ENCODE results near the gene PUS7L. TPM values are rescaled to one million over a fixed set of nuclear protein-coding genes. Genes with fewer than 3 reads are reported as not detected.

Gene PUS7L
- total RNA-seq: 10 to 100 TPM; 15.2 to 23.6 TPM
- polyA plus RNA-seq (2013, experiment 1 of 2): 10.7 TPM
- polyA plus RNA-seq (2013, experiment 2 of 2): 15.3 TPM
- long read RNA-seq, experiment 1, partial matches to known transcripts: 1 of 8 reads
- long read RNA-seq, experiment 1, other reads (novel, unspliced or antisense): 7 of 8 reads
- long read RNA-seq, experiment 2, full-length matches to known transcripts: 12 of 25 reads
- long read RNA-seq, experiment 2, partial matches to known transcripts: 3 of 25 reads
- long read RNA-seq, experiment 2, other reads (novel, unspliced or antisense): 10 of 25 reads
- long read RNA-seq, experiment 3, full-length matches to known transcripts: 11 of 30 reads
- long read RNA-seq, experiment 3, partial matches to known transcripts: 18 of 30 reads
- long read RNA-seq, experiment 3, other reads (novel, unspliced or antisense): 1 of 30 reads
- long read RNA-seq, experiment 4, partial matches to known transcripts: 2 of 2 reads
- long read RNA-seq, experiment 4, other reads (novel, unspliced or antisense): 0 of 2 reads

DNA sequence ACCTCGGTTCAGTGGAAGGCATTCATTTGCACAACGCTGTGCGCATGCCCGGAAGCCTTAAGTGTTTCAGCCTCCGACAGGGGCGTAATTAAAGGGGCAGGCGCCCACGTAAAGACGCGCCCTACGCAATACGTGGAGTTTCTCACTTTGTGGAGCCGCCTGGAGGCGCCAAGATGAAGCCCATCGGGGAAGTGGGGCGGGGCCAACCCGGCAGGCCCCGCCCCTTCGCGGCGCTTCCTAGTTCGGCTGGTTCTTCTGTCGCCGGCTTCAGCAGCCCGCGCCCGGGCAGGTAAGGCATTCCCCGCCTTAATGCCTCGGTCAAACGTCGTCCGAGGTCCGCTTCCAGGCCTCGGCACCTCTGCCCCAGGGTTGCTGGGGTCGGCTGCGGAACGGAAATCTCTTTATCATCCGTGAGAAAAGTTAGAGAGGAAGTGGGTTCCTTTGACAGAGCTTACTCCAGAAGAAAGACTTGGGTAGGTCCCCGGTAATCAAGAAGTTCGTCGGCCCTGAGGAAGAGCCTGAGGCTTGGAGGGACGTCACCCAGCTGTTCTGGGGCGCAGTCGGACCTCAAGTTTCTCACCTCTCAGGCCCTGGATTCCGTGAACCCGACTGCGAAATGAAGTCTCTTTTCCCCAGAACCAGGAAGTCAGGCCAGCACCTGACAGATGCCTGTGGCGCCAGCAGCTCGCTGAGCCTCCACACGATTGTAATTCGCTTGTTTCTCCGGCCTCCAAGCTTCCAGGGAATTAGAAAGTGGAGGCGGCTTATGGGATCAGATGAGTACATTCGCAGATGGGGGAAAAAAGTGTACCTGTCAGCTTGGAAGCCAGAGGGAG lies at the start of gene PUS7L, which contains the start of gene IRAK4:
Gene PUS7L, minus strand, starts transcription at position 63 of the 836 bp plus-strand sequence. CDS start 3,545 bp downstream, outside the sequence.
Gene IRAK4, plus strand, starts transcription at position 224 of the 836 bp plus-strand sequence. CDS start 9,161 bp downstream, outside the sequence.
- TF ChIP-seq, protein P1, sequence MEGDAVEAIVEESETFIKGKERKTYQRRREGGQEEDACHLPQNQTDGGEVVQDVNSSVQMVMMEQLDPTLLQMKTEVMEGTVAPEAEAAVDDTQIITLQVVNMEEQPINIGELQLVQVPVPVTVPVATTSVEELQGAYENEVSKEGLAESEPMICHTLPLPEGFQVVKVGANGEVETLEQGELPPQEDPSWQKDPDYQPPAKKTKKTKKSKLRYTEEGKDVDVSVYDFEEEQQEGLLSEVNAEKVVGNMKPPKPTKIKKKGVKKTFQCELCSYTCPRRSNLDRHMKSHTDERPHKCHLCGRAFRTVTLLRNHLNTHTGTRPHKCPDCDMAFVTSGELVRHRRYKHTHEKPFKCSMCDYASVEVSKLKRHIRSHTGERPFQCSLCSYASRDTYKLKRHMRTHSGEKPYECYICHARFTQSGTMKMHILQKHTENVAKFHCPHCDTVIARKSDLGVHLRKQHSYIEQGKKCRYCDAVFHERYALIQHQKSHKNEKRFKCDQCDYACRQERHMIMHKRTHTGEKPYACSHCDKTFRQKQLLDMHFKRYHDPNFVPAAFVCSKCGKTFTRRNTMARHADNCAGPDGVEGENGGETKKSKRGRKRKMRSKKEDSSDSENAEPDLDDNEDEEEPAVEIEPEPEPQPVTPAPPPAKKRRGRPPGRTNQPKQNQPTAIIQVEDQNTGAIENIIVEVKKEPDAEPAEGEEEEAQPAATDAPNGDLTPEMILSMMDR (conservative IDR thresholded peaks at IDR 0.05): peak; percentile 55
- H3K9me3 ChIP-seq (ENCODE audit: control insufficient read depth, low read length): no peaks in the 10 kb centered on the region
- H3K36me3 ChIP-seq (ENCODE audit: control insufficient read depth, insufficient read depth, low read length): no peaks in the 10 kb centered on the region
- Mint-ChIP-seq H3K4me3 (peak within 1 kb of the TSS; percentile 81), H3K36me3 (ENCODE audit: low read depth) (peaks cover 12% of the 10 kb centered on the region), H3K9me3 (no peaks in the 10 kb centered on the region), H3K27ac (peak within 1 kb of the TSS; percentile 97), H3K27me3 (ENCODE audit: insufficient read depth) (no peaks in the 10 kb centered on the region), H3K4me1 (peaks cover 30% of the 10 kb centered on the region)
- WGBS, 2 experiments (ENCODE audit: insufficient coverage in 1 of 2, insufficient read length in 1 of 2): 19 to 34% methylated on average over 27 to 54 of the region's 54 CpGs
- H3K4me3 ChIP-seq (ENCODE audit: low read length): peak within 1 kb of the TSS; percentile 85
- H3K9ac ChIP-seq (ENCODE audit: extremely low read depth, low read length, poor library complexity, severe bottlenecking): peak within 1 kb of the TSS; percentile 71
- no peaks in the 10 kb centered on the region for H3K4me1 ChIP-seq (ENCODE audit: control insufficient read depth, insufficient read depth, low read length)
- H3K27ac ChIP-seq (ENCODE audit: low read depth, low read length): peak within 1 kb of the TSS; percentile 29
- no peaks in the 10 kb centered on the region for H3K27me3 ChIP-seq (ENCODE audit: control insufficient read depth, insufficient read depth, low read length, poor library complexity, severe bottlenecking)
- DNase-seq: peak; percentile 99

- Mint-ChIP-seq H3K27ac (no peak overlapping the region), H3K9me3 (no peaks in the 10 kb centered on the region)
- WGBS, 2 experiments (ENCODE audit: insufficient coverage in 1 of 2, insufficient read length in 1 of 2): 88 to 94% methylated on average over 3 of the region's 3 CpGs
Measured at GRCh38 chr12:43807386-43807785, 48.8 kb upstream of the PUS7L start.

GRCh38 chr12:43806737-43807072 lies 48.1 kb upstream of the PUS7L start:
- Mint-ChIP-seq H3K9me3 (no peaks in the 10 kb centered on the region), H3K27me3 (ENCODE audit: insufficient read depth) (peaks cover 12% of the 10 kb centered on the region), H3K27ac (peak overlapping the region; percentile 99), H3K4me3 (peak overlapping the region; percentile 90), H3K4me1 (peaks cover 5% of the 10 kb centered on the region), H3K36me3 (ENCODE audit: low read depth) (peaks cover 8% of the 10 kb centered on the region)
- Histone ChIP-seq H3K4me1 (ENCODE audit: control insufficient read depth, insufficient read depth, low read length) (peaks cover 4% of the 10 kb centered on the region), H3K9me3 (ENCODE audit: control insufficient read depth, low read length) (no peaks in the 10 kb centered on the region), H3K9ac (ENCODE audit: extremely low read depth, low read length, poor library complexity, severe bottlenecking) (peak overlapping the region; percentile 90), H3K36me3 (ENCODE audit: control insufficient read depth, insufficient read depth, low read length) (peaks cover 25% of the 10 kb centered on the region), H3K27ac (ENCODE audit: low read depth, low read length) (peak overlapping the region; percentile 93), H3K27me3 (ENCODE audit: control insufficient read depth, insufficient read depth, low read length, poor library complexity, severe bottlenecking) (no peaks in the 10 kb centered on the region), H3K4me3 (ENCODE audit: low read length) (peak overlapping the region; percentile 99)
- DNase-seq: no peak
- WGBS, 2 experiments (ENCODE audit: insufficient coverage in 1 of 2, insufficient read length in 1 of 2): 25 to 30% methylated on average over 2 to 3 of the region's 3 CpGs
- TF ChIP-seq, protein P1 (conservative IDR thresholded peaks at IDR 0.05): no peak

More at GRCh38 chr12:43807386-43807785, 48.8 kb upstream of the PUS7L start:
- Histone ChIP-seq H3K4me1 (ENCODE audit: control insufficient read depth, insufficient read depth, low read length) (peaks cover 4% of the 10 kb centered on the region), H3K36me3 (ENCODE audit: control insufficient read depth, insufficient read depth, low read length) (peaks cover 19% of the 10 kb centered on the region), H3K9me3 (ENCODE audit: control insufficient read depth, low read length) (no peaks in the 10 kb centered on the region), H3K27me3 (ENCODE audit: control insufficient read depth, insufficient read depth, low read length, poor library complexity, severe bottlenecking) (no peaks in the 10 kb centered on the region), H3K4me3 (ENCODE audit: low read length) (peak overlapping the region; percentile 99), H3K9ac (ENCODE audit: extremely low read depth, low read length, poor library complexity, severe bottlenecking) (no peak overlapping the region), H3K27ac (ENCODE audit: low read depth, low read length) (no peak overlapping the region)
- Mint-ChIP-seq H3K4me1 (peaks cover 5% of the 10 kb centered on the region), H3K36me3 (ENCODE audit: low read depth) (peaks cover 4% of the 10 kb centered on the region), H3K27me3 (ENCODE audit: insufficient read depth) (peaks cover 12% of the 10 kb centered on the region), H3K4me3 (peak overlapping the region; percentile 90)
- TF ChIP-seq, protein P1 (conservative IDR thresholded peaks at IDR 0.05): no peak
- no peak for DNase-seq
